NCI-H2081 treated with DMSO at 0.1 percent for 48 hours (cell line): ENCODE data around the gene CREB3L2.
"Not testable (repeated sequence)": the region's sequence is repeated elsewhere in the genome, so short reads cannot be mapped to it uniquely, and the experiment has no call there.

ENCODE experiments used
- DNase-seq: peaks from one replicate; lab custom pipeline; 2025; lab: John Stamatoyannopoulos, UW

Gene CREB3L2

DNA sequence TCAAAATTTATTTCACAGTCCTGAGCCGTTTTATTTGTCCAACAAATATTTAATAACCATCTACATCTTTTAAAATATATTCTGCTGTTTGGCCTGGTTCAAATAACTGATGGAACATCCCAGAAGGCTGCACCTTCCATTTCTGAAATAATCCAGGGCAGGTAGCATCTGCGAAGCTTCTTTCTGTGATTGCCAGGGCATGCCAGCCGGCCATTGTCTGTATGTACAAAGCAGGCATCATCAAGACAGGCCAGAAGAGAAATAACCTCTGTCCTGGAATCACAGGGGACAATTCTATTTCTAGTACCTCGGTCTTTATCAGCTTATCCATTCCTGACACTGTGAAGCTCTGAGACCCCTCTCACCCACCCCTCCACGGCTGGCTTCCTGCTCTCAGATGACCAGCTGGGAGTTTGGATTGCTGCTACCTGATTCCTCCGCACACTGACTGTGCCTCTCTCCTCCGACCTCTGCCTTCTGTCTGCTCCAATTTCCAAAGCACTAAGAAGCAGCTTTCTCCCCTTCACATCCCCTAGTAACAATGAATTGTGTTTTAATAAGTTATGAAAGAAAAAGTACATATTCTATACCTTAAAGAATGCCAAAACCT is 163.1 kb downstream of the CREB3L2 start:
- no peak for DNase-seq

- no peak for DNase-seq
Measured at GRCh38 chr7:137836541-137836940, 165.3 kb downstream of the CREB3L2 start.

GRCh38 chr7:137836113-137836509 is 165.8 kb downstream of the CREB3L2 start:
- no peak for DNase-seq

DNA sequence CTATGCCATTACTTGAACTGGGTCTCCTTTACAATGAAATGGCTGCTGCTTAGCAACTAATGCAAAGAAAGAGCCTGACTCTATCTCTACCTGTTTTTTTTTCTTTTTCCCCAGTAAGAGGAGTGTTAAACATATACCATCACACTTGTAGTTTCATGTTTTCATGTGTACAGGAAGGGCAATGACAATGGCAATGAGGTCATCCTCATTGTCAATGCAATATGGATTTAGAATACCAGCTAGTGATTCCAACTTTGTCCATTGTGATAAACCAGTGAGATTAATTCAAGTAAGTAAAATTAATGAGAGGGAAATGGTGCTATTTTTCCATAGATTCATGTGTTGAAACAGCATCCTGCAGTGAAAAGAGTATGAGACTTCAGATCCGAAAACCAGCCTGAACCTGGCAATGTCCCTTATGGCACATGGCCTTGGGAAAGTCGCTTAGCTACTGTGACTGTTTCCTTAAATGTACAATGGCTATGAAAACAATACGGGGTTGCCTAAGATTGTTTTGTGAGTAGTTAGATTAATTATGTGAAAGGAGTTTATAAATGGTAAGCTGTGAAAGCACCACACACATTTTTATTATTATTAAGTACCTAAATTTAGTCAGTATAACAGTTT is 166.3 kb downstream of the CREB3L2 start:
- DNase-seq: no peak

DNA sequence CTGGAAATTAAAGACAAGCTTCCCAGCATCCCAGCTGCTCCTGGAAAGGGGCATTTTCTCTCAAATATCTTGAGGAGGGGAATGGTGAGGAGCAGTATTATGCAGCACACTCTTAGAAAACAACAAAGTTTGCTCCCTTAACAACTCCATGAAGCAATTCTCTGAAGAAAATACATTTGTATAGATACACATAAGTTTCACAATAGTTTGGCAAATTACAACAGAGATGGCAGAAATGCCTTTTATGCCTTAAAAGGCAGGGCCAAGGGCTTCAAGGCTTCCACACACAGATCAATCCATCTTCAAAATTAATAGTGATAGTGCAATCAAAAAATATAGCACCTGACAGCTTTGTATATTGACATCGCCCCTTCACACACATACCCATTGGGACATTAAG is 167.3 kb downstream of the CREB3L2 start:
- DNase-seq: no peak

- DNase-seq: not testable (repeated sequence)
Measured at GRCh38 chr7:137832990-137833389, 168.9 kb downstream of the CREB3L2 start.

DNA sequence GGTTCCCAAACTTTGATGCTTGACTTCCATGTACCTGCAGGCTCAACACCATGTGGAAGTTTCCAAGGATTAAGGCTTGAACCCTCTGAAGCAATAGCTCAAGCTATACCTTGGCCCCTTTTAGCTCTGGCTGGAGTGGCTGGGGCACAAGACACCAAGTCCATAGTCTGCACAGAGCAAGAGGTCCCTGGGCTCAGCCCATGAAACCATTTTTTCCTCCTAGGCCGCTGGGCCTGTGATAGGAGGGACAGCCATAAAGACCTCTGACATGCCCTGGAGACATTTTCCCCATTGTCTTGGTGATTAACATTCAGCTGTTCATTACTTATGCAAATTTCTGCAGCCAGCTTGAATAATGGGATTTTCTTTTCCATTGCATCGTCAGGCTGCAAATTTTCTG is 169.5 kb downstream of the CREB3L2 start:
- DNase-seq: no peak

- DNase-seq: not testable (repeated sequence)
Measured at GRCh38 chr7:137831555-137831954, 170.3 kb downstream of the CREB3L2 start.

DNA sequence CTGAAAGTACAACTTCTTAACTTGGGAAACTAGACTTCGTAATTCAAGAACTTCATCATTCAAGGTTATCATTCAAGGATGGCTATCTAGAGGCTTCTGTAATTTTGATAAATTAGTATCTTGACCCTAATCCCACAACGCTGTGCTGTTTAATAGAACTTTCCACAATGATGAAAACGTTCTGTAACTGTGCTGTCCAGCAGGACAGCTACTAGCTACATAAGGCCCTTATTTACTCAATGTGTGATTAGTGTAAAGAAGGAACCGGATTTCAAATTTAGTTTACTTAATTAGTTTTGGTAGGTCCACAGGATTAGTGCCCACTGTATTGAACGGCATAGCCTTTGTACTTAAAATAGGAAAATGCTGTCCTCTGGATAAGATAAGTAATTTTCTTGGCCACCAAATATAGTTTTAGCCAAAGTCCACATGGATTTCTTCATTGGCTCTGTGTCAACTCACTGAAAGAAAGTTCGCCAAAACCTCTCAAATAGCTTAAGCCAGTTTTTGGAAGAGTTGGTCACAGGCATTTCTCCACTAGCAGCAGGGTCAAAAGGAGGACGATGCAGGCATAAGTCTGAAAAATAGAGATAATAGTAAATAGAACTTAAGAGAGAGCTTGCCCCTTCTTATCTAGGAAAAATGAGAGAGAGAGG is 172.4 kb downstream of the CREB3L2 start:
- no peak for DNase-seq

- no peak for DNase-seq
Measured at GRCh38 chr7:137828456-137828855, 173.4 kb downstream of the CREB3L2 start.

- DNase-seq: no peak
Measured at GRCh38 chr7:137825489-137825888, 176.4 kb downstream of the CREB3L2 start.
